Erythroblast (primary cell): ENCODE results near the gene LGALS14.

ENCODE experiments used
- GATA1 ChIP-seq: IDR thresholded peaks from 2 replicates; pipeline ENCODE4 v1.6.1; 2011; ENCODE audit warnings: low read depth, mild to moderate bottlenecking, control low read depth, low read length, moderate library complexity
- POLR2A ChIP-seq: IDR thresholded peaks from 2 replicates; pipeline ENCODE4 v1.6.1; 2011; ENCODE audit warnings: mild to moderate bottlenecking, low read length

- TF ChIP-seq POLR2A (no peak), GATA1 (no peak)
Observed at GRCh38 chr19:39695759-39696158, 8.5 kb upstream of the LGALS14 start.
